IMR-90 (cell line): ENCODE results near the gene ASPHD2. TPM values are rescaled to one million over a fixed set of nuclear protein-coding genes. Genes with fewer than 3 reads are reported as not detected.

Source experiments
- ATAC-seq: fragments of 200-7000 bp; cut with Tn5 transposase; 2 replicates; pipeline ENCODE4 v1.9.1; 2020; ENCODE audit warnings: low read depth, mild to moderate bottlenecking, moderate library complexity
- BruUV-seq: library from RNA; stranded (reverse); fragments of 400-500 nt; replicated peaks from 2 replicates; lab custom pipeline; 2021; lab: Mats Ljungman, UMichigan
- CTCF ChIA-PET: fragments of 300-600 bp; formaldehyde crosslinking; extraction: SDS; loops from one replicate; lab custom pipeline; 2021; ENCODE audit warnings: antibody characterized with exemption; lab: Yijun Ruan, JAX
- POLR2A ChIA-PET: fragments of 300-600 bp; sonication (Branson Sonifier 250); formaldehyde crosslinking; loops from one replicate; lab custom pipeline; 2022; ENCODE audit warnings: antibody characterized with exemption; ENCODE audit not compliant: unreplicated experiment; lab: Charles Lee
- DNase-seq: peaks from one replicate; pipeline ENCODE4 v3.0.0; 2013
- H2AFZ ChIP-seq: replicated peaks from 2 replicates; pipeline ENCODE3; 2013; ENCODE audit warnings: low read length, mild to moderate bottlenecking; ENCODE audit not compliant: poor library complexity
- H2AK5ac ChIP-seq: 2 replicates; pipeline ENCODE4 v1.6.1; 2013; ENCODE audit warnings: low read depth, low read length, inconsistent platforms
- H2AK9ac ChIP-seq: replicated peaks from 2 replicates; pipeline ENCODE3; 2013; ENCODE audit warnings: mild to moderate bottlenecking, low read depth, low read length, moderate library complexity; ENCODE audit not compliant: poor library complexity
- H2BK120ac ChIP-seq: 2 replicates; pipeline ENCODE4 v1.6.1; 2013; ENCODE audit warnings: low read depth, low read length, inconsistent platforms
- H2BK15ac ChIP-seq: 3 replicates; pipeline ENCODE4 v1.6.1; 2013; ENCODE audit warnings: low read depth, low read length, inconsistent platforms
- H2BK20ac ChIP-seq: 2 replicates; pipeline ENCODE4 v1.6.1; 2013; ENCODE audit warnings: low read depth, mild to moderate bottlenecking, inconsistent platforms, low read length, moderate library complexity
- H2BK5ac ChIP-seq: 2 replicates; pipeline ENCODE4 v1.6.1; 2013; ENCODE audit warnings: mild to moderate bottlenecking, low read depth, low read length, inconsistent platforms; ENCODE audit not compliant: poor library complexity, severe bottlenecking
- H3K14ac ChIP-seq: replicated peaks from 2 replicates; pipeline ENCODE4 v1.6.1; 2013; ENCODE audit warnings: low read depth, low read length, inconsistent platforms
- H3K18ac ChIP-seq: 2 replicates; pipeline ENCODE4 v1.6.1; 2013; ENCODE audit warnings: low read depth, low read length, control low read depth
- H3K23ac ChIP-seq: 2 replicates; pipeline ENCODE4 v1.6.1; 2013; ENCODE audit warnings: low read depth, low read length, inconsistent platforms
- H3K27ac ChIP-seq: 2 replicates; pipeline ENCODE4 v1.5.1; 2013; ENCODE audit warnings: mild to moderate bottlenecking, control low read depth, low read length; ENCODE audit not compliant: insufficient read depth
- H3K27me3 ChIP-seq: 2 replicates; pipeline ENCODE4 v1.6.1; 2013; ENCODE audit warnings: low read length; ENCODE audit not compliant: control insufficient read depth, insufficient read depth
- H3K36me3 ChIP-seq: 2 replicates; pipeline ENCODE4 v1.6.1; 2013; ENCODE audit warnings: low read length, mixed read lengths; ENCODE audit not compliant: control insufficient read depth, insufficient read depth
- H3K4ac ChIP-seq: 2 replicates; pipeline ENCODE4 v1.6.1; 2013; ENCODE audit warnings: low read depth, low read length, inconsistent platforms
- H3K4me1 ChIP-seq: 2 replicates; pipeline ENCODE4 v1.6.1; 2013; ENCODE audit warnings: low read length, mixed read lengths; ENCODE audit not compliant: control insufficient read depth, insufficient read depth
- H3K4me2 ChIP-seq: 2 replicates; pipeline ENCODE4 v1.6.1; 2013; ENCODE audit warnings: low read depth, mild to moderate bottlenecking, control low read depth, low read length, moderate library complexity
- H3K4me3 ChIP-seq: 2 replicates; pipeline ENCODE4 v1.5.1; 2013; ENCODE audit warnings: low read depth, mild to moderate bottlenecking, control low read depth, low read length, moderate library complexity; ENCODE audit not compliant: insufficient read depth
- H3K56ac ChIP-seq: 2 replicates; pipeline ENCODE4 v1.6.1; 2013; ENCODE audit warnings: low read length, inconsistent platforms; ENCODE audit not compliant: insufficient read depth; ENCODE audit errors: extremely low read depth
- H3K79me1 ChIP-seq, 2 experiments: 2 replicates each; pipeline ENCODE4 v1.6.1; 2013; ENCODE audit warnings: low read length in 2 of 2, inconsistent platforms in 1 of 2, low read depth in 1 of 2
- H3K9ac ChIP-seq: 2 replicates; pipeline ENCODE4 v1.6.1; 2013; ENCODE audit warnings: low read depth, low read length, control low read depth
- H3K9me1 ChIP-seq: 2 replicates; pipeline ENCODE4 v1.6.1; 2013; ENCODE audit warnings: low read length, inconsistent platforms; ENCODE audit not compliant: insufficient read depth
- H3K9me3 ChIP-seq: 2 replicates; pipeline ENCODE4 v1.6.1; 2013; ENCODE audit warnings: low read length; ENCODE audit not compliant: control insufficient read depth, insufficient read depth
- H4K20me1 ChIP-seq: 2 replicates; pipeline ENCODE4 v1.6.1; 2013; ENCODE audit warnings: low read length, inconsistent platforms; ENCODE audit not compliant: insufficient read depth
- H4K5ac ChIP-seq: 2 replicates; pipeline ENCODE4 v1.6.1; 2013; ENCODE audit warnings: mild to moderate bottlenecking, low read depth, low read length, control low read depth
- H4K8ac ChIP-seq, 2 experiments: 2 replicates each; pipeline ENCODE4 v1.6.1; 2013; ENCODE audit warnings: low read depth in 2 of 2, low read length in 2 of 2, control low read depth in 1 of 2, inconsistent platforms in 1 of 2
- H4K91ac ChIP-seq: 2 replicates; pipeline ENCODE4 v1.6.1; 2013; ENCODE audit warnings: low read depth, low read length, inconsistent platforms; ENCODE audit not compliant: insufficient read depth
- BHLHE40 ChIP-seq: fragments of 150-350 bp; IDR thresholded peaks from 2 replicates; pipeline ENCODE4 v1.6.1; 2016; ENCODE audit warnings: mild to moderate bottlenecking, low read depth, low read length
- CEBPB ChIP-seq: IDR thresholded peaks from 2 replicates; pipeline ENCODE4 v1.6.1; 2012; ENCODE audit warnings: low read depth, low read length, improper control_type of control experiment
- CHD1 ChIP-seq: IDR thresholded peaks from 2 replicates; pipeline ENCODE4 v1.6.1; 2012; ENCODE audit warnings: low read depth, low read length, improper control_type of control experiment
- FOS ChIP-seq: fragments of 150-350 bp; IDR thresholded peaks from 2 replicates; pipeline ENCODE4 v1.6.1; 2016; ENCODE audit warnings: low read depth, low read length
- MAFK ChIP-seq: IDR thresholded peaks from 2 replicates; pipeline ENCODE4 v1.6.1; 2012; ENCODE audit warnings: low read depth, low read length, improper control_type of control experiment
- MAZ ChIP-seq: IDR thresholded peaks from 2 replicates; pipeline ENCODE4 v1.6.1; 2012; ENCODE audit warnings: low read depth, mild to moderate bottlenecking, low read length, improper control_type of control experiment, moderate library complexity, borderline replicate concordance
- MXI1 ChIP-seq: IDR thresholded peaks from 2 replicates; pipeline ENCODE4 v1.6.1; 2012; ENCODE audit warnings: low read depth, mild to moderate bottlenecking, low read length, moderate library complexity, borderline replicate concordance
- NFE2L2 ChIP-seq: fragments of 150-350 bp; IDR thresholded peaks from 2 replicates; pipeline ENCODE4 v1.6.1; 2016; ENCODE audit warnings: low read depth, mild to moderate bottlenecking, low read length
- POLR2A ChIP-seq: IDR thresholded peaks from 2 replicates; pipeline ENCODE4 v1.6.1; 2012; ENCODE audit warnings: mild to moderate bottlenecking, low read depth, low read length
- RAD21 ChIP-seq: IDR thresholded peaks from 2 replicates; pipeline ENCODE4 v1.6.1; 2012; ENCODE audit warnings: low read length, improper control_type of control experiment
- RCOR1 ChIP-seq: IDR thresholded peaks from 2 replicates; pipeline ENCODE4 v1.6.1; 2012; ENCODE audit warnings: mild to moderate bottlenecking, low read length, improper control_type of control experiment; ENCODE audit not compliant: insufficient replicate concordance
- RFX5 ChIP-seq: IDR thresholded peaks from 2 replicates; pipeline ENCODE4 v1.8.0; 2012; ENCODE audit warnings: low read depth, mild to moderate bottlenecking, low read length, moderate library complexity
- SMC3 ChIP-seq: fragments of 150-350 bp; IDR thresholded peaks from 2 replicates; pipeline ENCODE4 v1.6.1; 2016; ENCODE audit warnings: low read depth, mild to moderate bottlenecking, antibody characterized with exemption, low read length, moderate library complexity
- WGBS, 2 experiments: methylation state at CpG; one replicate each; pipeline versions ENCODE4 v1.1.5 to v1.1.7; 2013; ENCODE audit warnings: missing lambda C conversion rate in 2 of 2; ENCODE audit not compliant: insufficient read length in 1 of 2; ENCODE audit errors: extremely low coverage in 2 of 2; 5-methylcytosine and 5-hydroxymethylcytosine counted together
- dilution Hi-C: fragments of 300-500 bp; cut with HindIII; formaldehyde crosslinking; loops from one replicate; pipeline ENCODE4 v1.14.3; 2018; ENCODE audit warnings: low sequenced_read_pairs; ENCODE audit not compliant: unreplicated experiment
- in situ Hi-C: fragments of 300-500 bp; cut with MboI; formaldehyde crosslinking; loops from 3 replicates; pipeline ENCODE4 v1.14.3; 2019; ENCODE audit warnings: low sequenced_read_pairs, inconsistent platforms, mixed read lengths
- intact Hi-C: fragments of 100-400 bp; cut with micrococcal nuclease; formaldehyde crosslinking; loops from 2 replicates; pipeline ENCODE4 v1.10.0; 2022
- polyA plus RNA-seq, 3 experiments: library from polyadenylated mRNA; depleted of rRNA; stranded (reverse); fragments of >200 nt; gene quantifications; 2 replicates each; pipeline ENCODE4 v1.2.3, GENCODE V29; 2012; ENCODE audit warnings: low replicate concordance in 1 of 3
- total RNA-seq: library from RNA; depleted of rRNA; stranded (reverse); fragments of >200 nt; gene quantifications from 2 replicates; pipeline ENCODE4 v1.2.3, GENCODE V29; 2012
- TF ChIP-seq, protein P1 (sequence below): fragments of 150-350 bp; IDR thresholded peaks from 2 replicates; pipeline ENCODE4 v1.6.1; 2016; ENCODE audit warnings: low read depth, mild to moderate bottlenecking, low read length, moderate library complexity, borderline replicate concordance
- TF ChIP-seq, protein P2 (sequence below): fragments of 150-350 bp; IDR thresholded peaks from 2 replicates; pipeline ENCODE4 v1.6.1; 2017; ENCODE audit warnings: mild to moderate bottlenecking, antibody characterized with exemption, low read length, low read depth
- TF ChIP-seq, protein P3 (sequence below): conservative IDR thresholded peaks from 2 replicates; pipeline ENCODE4 v1.5.1; 2012; ENCODE audit warnings: mild to moderate bottlenecking, low read depth, low read length, improper control_type of control experiment

The ASPHD2 gene
- total and polyA plus RNA-seq, 2 of the 4 experiments (the other 2 are of a cell fraction), result 1.3 to 1.4 TPM

DNA sequence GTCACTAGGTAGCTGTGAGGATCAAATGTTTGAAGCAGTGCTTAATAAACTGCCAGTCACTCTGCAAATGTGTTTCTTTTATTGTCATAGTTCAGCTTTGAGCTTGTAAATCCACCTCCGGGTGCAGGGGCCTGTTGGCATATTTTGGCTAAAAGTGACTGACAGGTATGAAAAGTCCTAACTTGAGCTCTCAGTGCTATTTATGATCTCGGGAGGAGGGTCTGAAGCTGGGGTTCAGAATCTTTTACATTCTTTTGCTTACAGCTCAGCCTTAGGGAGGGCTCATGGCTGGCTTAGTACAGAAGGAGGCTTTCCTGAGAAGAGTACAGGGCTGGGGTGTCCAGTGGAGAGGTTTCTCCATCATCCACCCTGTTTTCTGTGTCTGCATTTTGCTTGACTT lies 1.5 kb downstream of the ASPHD2 start:
- no peak overlapping the region for H2BK20ac ChIP-seq
- DNase-seq (no peak), ATAC-seq (no peak)
- H3K4me3 ChIP-seq, result no peak overlapping the region
- no peak overlapping the region for H4K5ac ChIP-seq
- no peak overlapping the region for H2AK9ac ChIP-seq
- H3K56ac ChIP-seq, result no peak overlapping the region
- no peak overlapping the region for H3K9ac ChIP-seq
- no peak overlapping the region for H4K8ac ChIP-seq
- H3K18ac ChIP-seq, result no peak overlapping the region
- no CpG with 5 or more reads among the region's 2 CpGs for WGBS, 2 experiments
- dilution Hi-C loops (no loop called here), in situ Hi-C loops (no loop called here), intact Hi-C loops (no loop called here)
- H3K27ac ChIP-seq, result no peak overlapping the region
- H3K23ac ChIP-seq, result no peak overlapping the region
- no peak overlapping the region for H2BK120ac ChIP-seq
- no peak overlapping the region for H2AK5ac ChIP-seq
- no peak overlapping the region for H3K4me2 ChIP-seq
- no peak overlapping the region for H4K91ac ChIP-seq
- H3K4me1 ChIP-seq, result 0 out of 2 replicates have a peak, but pooled peaks cover 2% of the 10 kb centered on the region
- no peaks in the 10 kb centered on the region for H4K20me1 ChIP-seq
- H2BK15ac ChIP-seq, result no peak overlapping the region
- no peak for TF ChIP-seq CEBPB
- no peak for TF ChIP-seq FOS
- no peak for TF ChIP-seq NFE2L2
- TF ChIP-seq BHLHE40, result no peak
- no peak for TF ChIP-seq POLR2A
- TF ChIP-seq MAZ, result no peak
- TF ChIP-seq MAFK, result no peak
- no peak for TF ChIP-seq CHD1
- TF ChIP-seq MXI1, result no peak
- TF ChIP-seq, protein P1, sequence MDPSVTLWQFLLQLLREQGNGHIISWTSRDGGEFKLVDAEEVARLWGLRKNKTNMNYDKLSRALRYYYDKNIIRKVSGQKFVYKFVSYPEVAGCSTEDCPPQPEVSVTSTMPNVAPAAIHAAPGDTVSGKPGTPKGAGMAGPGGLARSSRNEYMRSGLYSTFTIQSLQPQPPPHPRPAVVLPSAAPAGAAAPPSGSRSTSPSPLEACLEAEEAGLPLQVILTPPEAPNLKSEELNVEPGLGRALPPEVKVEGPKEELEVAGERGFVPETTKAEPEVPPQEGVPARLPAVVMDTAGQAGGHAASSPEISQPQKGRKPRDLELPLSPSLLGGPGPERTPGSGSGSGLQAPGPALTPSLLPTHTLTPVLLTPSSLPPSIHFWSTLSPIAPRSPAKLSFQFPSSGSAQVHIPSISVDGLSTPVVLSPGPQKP, result no peak
- TF ChIP-seq RCOR1, result no peak
- no peak for TF ChIP-seq SMC3
- no peak for TF ChIP-seq RFX5
- TF ChIP-seq RAD21, result no peak
- TF ChIP-seq, protein P2, sequence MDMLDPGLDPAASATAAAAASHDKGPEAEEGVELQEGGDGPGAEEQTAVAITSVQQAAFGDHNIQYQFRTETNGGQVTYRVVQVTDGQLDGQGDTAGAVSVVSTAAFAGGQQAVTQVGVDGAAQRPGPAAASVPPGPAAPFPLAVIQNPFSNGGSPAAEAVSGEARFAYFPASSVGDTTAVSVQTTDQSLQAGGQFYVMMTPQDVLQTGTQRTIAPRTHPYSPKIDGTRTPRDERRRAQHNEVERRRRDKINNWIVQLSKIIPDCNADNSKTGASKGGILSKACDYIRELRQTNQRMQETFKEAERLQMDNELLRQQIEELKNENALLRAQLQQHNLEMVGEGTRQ, result no peak
- TF ChIP-seq, protein P3, sequence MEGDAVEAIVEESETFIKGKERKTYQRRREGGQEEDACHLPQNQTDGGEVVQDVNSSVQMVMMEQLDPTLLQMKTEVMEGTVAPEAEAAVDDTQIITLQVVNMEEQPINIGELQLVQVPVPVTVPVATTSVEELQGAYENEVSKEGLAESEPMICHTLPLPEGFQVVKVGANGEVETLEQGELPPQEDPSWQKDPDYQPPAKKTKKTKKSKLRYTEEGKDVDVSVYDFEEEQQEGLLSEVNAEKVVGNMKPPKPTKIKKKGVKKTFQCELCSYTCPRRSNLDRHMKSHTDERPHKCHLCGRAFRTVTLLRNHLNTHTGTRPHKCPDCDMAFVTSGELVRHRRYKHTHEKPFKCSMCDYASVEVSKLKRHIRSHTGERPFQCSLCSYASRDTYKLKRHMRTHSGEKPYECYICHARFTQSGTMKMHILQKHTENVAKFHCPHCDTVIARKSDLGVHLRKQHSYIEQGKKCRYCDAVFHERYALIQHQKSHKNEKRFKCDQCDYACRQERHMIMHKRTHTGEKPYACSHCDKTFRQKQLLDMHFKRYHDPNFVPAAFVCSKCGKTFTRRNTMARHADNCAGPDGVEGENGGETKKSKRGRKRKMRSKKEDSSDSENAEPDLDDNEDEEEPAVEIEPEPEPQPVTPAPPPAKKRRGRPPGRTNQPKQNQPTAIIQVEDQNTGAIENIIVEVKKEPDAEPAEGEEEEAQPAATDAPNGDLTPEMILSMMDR, result no peak
- CTCF ChIA-PET, result interaction anchor here (1.1 kb wide), 1 partner anchor 63 kb away, joined by 3 read pairs; no protein-coding TSS in a partner anchor
- H2BK5ac ChIP-seq, result no peak overlapping the region
- POLR2A ChIA-PET, result no interaction called here
- H3K36me3 ChIP-seq, result no peaks in the 10 kb centered on the region; the same call in 1 of the 2 replicates
- H3K9me1 ChIP-seq, result 0 out of 2 replicates have a peak, but pooled peaks cover 6% of the 10 kb centered on the region
- no peak overlapping the region for H3K4ac ChIP-seq
- peaks cover 19% of the 10 kb centered on the region for H3K27me3 ChIP-seq
- no TSS peak for BruUV-seq
- H3K9me3 ChIP-seq, result no peaks in the 10 kb centered on the region
- no peak overlapping the region for H3K14ac ChIP-seq
- H3K79me1 ChIP-seq, result no peaks in the 10 kb centered on the region
- H2AFZ ChIP-seq, result no peak overlapping the region
